ENCODE data around the gene KLHDC8B. TPM values are rescaled to one million over a fixed set of nuclear protein-coding genes. Genes with fewer than 3 reads are reported as not detected.

Gene KLHDC8B
- total and polyA plus RNA-seq, 9 of the 15 experiments (the other 6 are each of a cell fraction or from before 2014, with no cell fraction given) = 6.9 to 34.8 (median 25.2) TPM

GRCh38 chr3:49173116-49173791, 1.9 kb downstream of the KLHDC8B start:
- Histone ChIP-seq H3K4me2 (ENCODE audit: insufficient read depth, low read length) (peak overlapping the region; percentile 84), H3K27ac (ENCODE audit: extremely low read depth, low read depth, low read length) (peak overlapping the region; percentile 1; the same call in 2 of the 3 replicates), H3K9ac (ENCODE audit: insufficient read depth in 1 of 2, low read depth in 2 of 2, low read length in 2 of 2) (peak overlapping the region; percentile 67 to 88; a peak in 3 of 4 replicates), H3K4me3 (peak overlapping the region; percentile 72; the same call in 1 of the 2 replicates), H3K79me2 (ENCODE audit: control insufficient read depth, insufficient read depth, low read length) (peaks cover 25% of the 10 kb centered on the region), H3K4me1 (replicated peaks in 1 of 2; ENCODE audit: control insufficient read depth in 2 of 2, insufficient read depth in 2 of 2, low read length in 2 of 2) (peaks cover 33 to 57% of the 10 kb centered on the region in 2 experiments), H3K27me3 (ENCODE audit: control insufficient read depth in 2 of 2, insufficient read depth in 2 of 2, low read length in 2 of 2) (no peaks in the 10 kb centered on the region), H4K20me1 (replicated peaks; ENCODE audit: control insufficient read depth, insufficient read depth, low read length) (no peaks in the 10 kb centered on the region; the same call in 1 of the 2 replicates), H3K9me1 (ENCODE audit: control insufficient read depth, insufficient read depth, low read length) (peaks cover 3% of the 10 kb centered on the region), H2AFZ (ENCODE audit: low read depth, low read length) (no peak overlapping the region), H3K36me3 (ENCODE audit: control insufficient read depth, insufficient read depth, low read length) (peaks cover 16% of the 10 kb centered on the region), H3K9me3 (replicated peaks; ENCODE audit: control insufficient read depth, insufficient read depth, low read depth, low read length) (no peaks in the 10 kb centered on the region)
- no peak for ATAC-seq
- peak; percentile 86 for FAIRE-seq
- CTCF ChIA-PET (ENCODE audit: low intra/inter-chr PET ratio) = no interaction called here
- no TSS peak for BruUV-seq (replicated peaks)
- intact Hi-C loops (cut with micrococcal nuclease) (loop anchor here (5.0 kb wide), 4 partner anchors 64 to 274 kb away; partner anchors contain the start of genes C3orf62 and USP4), in situ Hi-C loops (cut with MboI) (loop anchor here (25.0 kb wide), 1 partner anchor 264 kb away; the partner anchor contains the start of gene NICN1)
- peak; percentile 49 to 78 (median 58) for DNase-seq (ENCODE audit: extremely low read depth in 1 of 4, low spot score in 3 of 4)
- WGBS (ENCODE audit: insufficient coverage, low coverage, missing lambda C conversion rate) = 6% methylated on average over 2 of the region's 3 CpGs
- POLR2A ChIA-PET = interaction anchor here (0.6 kb wide), 4 partner anchors 28 to 1049 kb away, joined by 3 read pairs; no protein-coding TSS in a partner anchor
- TF ChIP-seq ARID1B (IDR thresholded peaks at IDR 0.05) (peak; percentile 37), NR4A1 (CRISPR knock-in tag; IDR thresholded peaks at IDR 0.05) (no peak), NR4A1 (tag; IDR thresholded peaks at IDR 0.05) (0 out of 2 replicates have a peak, but pooled peaks have one; percentile 6), ATF1 (CRISPR knock-in tag; IDR thresholded peaks at IDR 0.05) (no peak), ATF1 (tag; IDR thresholded peaks at IDR 0.05) (no peak), SP2 (IDR thresholded peaks at IDR 0.05; ENCODE audit: extremely low read depth, low read depth, low read length, poor library complexity, severe bottlenecking) (no peak), CBFA2T2 (conservative IDR thresholded peaks at IDR 0.05) (peak; percentile 21; the same call in 1 of the 2 replicates), CBFA2T3 (IDR thresholded peaks at IDR 0.05) (peak; percentile 54), HNRNPH1 (optimal IDR thresholded peaks at IDR 0.05; ENCODE audit: low read depth, low read length) (no peak), TFAP4 (CRISPR knock-in tag; IDR thresholded peaks at IDR 0.05; ENCODE audit: borderline replicate concordance) (peak; percentile 86), RBFOX2 (IDR thresholded peaks at IDR 0.05; ENCODE audit: low read depth, low read length) (0 out of 2 replicates have a peak, but pooled peaks have one; percentile 7), MIER1 (IDR thresholded peaks at IDR 0.05; ENCODE audit: low read depth) (no peak), TCF3 (CRISPR knock-in tag; IDR thresholded peaks at IDR 0.05) (peak; percentile 16; the same call in 1 of the 2 replicates), TCFL5 (CRISPR knock-in tag; conservative IDR thresholded peaks at IDR 0.05) (no peak), NCOR1 (IDR thresholded peaks at IDR 0.05) (peak; percentile 30; the same call in 1 of the 2 replicates), ZNF77 (CRISPR knock-in tag; IDR thresholded peaks at IDR 0.05) (no peak), RFX1 (IDR thresholded peaks at IDR 0.05) (peak; percentile 80; the same call in 1 of the 2 replicates), RCOR1 (IDR thresholded peaks at IDR 0.05; ENCODE audit: borderline replicate concordance in 1 of 2, low read depth in 2 of 2, low read length in 2 of 2) (no peak), SRSF1 (IDR thresholded peaks at IDR 0.05; ENCODE audit: low read depth, low read length) (no peak), DPF2 (IDR thresholded peaks at IDR 0.05) (peak; percentile 22; the same call in 1 of the 2 replicates), SRSF3 (IDR thresholded peaks at IDR 0.05; ENCODE audit: insufficient read depth, low read length) (no peak), XRCC3 (IDR thresholded peaks at IDR 0.05) (no peak), NFIC (IDR thresholded peaks at IDR 0.05) (peak; percentile 87), GABPA (tag; conservative IDR thresholded peaks at IDR 0.05; ENCODE audit: low read depth) (0 out of 2 replicates have a peak, but pooled peaks have one; percentile 22)

Measured in K562 (cell line).